HCT116 (cell line): ENCODE results near the gene ATP6V1B1. TPM values are rescaled to one million over a fixed set of nuclear protein-coding genes. Genes with fewer than 3 reads are reported as not detected.

Experiments used
- ATAC-seq: fragments of 200-7000 bp; cut with Tn5 transposase; 2 replicates; pipeline ENCODE4 v1.9.1; 2020; ENCODE audit warnings: mild to moderate bottlenecking, moderate library complexity
- BruUV-seq: library from RNA; stranded (reverse); fragments of 400-500 nt; replicated peaks from 2 replicates; lab custom pipeline; 2021; lab: Mats Ljungman, UMichigan
- CTCF ChIA-PET: fragments of 300-600 bp; sonication (Branson Sonifier 250); formaldehyde crosslinking; loops from one replicate; lab custom pipeline; 2021; ENCODE audit warnings: antibody characterized with exemption; lab: Charles Lee
- POLR2A ChIA-PET: fragments of 300-600, 350-600 bp; sonication (Branson Sonifier 250); formaldehyde crosslinking; loops from one replicate; lab custom pipeline; 2021; ENCODE audit warnings: antibody characterized with exemption; lab: Charles Lee
- RAD21 ChIA-PET, 2 experiments: fragments of 300-600 bp; sonication (Branson Sonifier 250); formaldehyde crosslinking; loops; one replicate each; lab custom pipeline; 2023; ENCODE audit warnings: low total read pairs in 2 of 2; ENCODE audit not compliant: uncharacterized antibody in 2 of 2, unreplicated experiment in 2 of 2, low non-redundant PET in 1 of 2; lab: Charles Lee
- DNase-seq: peaks from one replicate; pipeline ENCODE4 v3.0.0-alpha.2; 2010; ENCODE audit warnings: low read depth, low spot score
- H2AFZ ChIP-seq: fragments of 200-600 bp; shearing (Covaris generic), sonication (generic); 2 replicates; pipeline ENCODE4 v1.6.1; 2017; ENCODE audit warnings: low read depth, mixed run types, mixed read lengths, antibody characterized with exemption, low read length; ENCODE audit not compliant: poor library complexity, severe bottlenecking
- H3K27ac ChIP-seq: 2 replicates; pipeline ENCODE4 v1.5.1; 2012; ENCODE audit warnings: low read depth, low read length
- H3K27me3 ChIP-seq: fragments of 200-600 bp; sonication (generic); 2 replicates; pipeline ENCODE4 v1.6.1; 2016; ENCODE audit warnings: mixed run types, low read length, mixed read lengths; ENCODE audit not compliant: insufficient read depth
- H3K36me3 ChIP-seq, 2 experiments: fragments of 200-500 bp in 1 of 2; fragments of 200-600 bp in 1 of 2; sonication (Bioruptor generic) in 1 of 2; sonication (generic) in 1 of 2; 2 replicates each; pipeline versions ENCODE4 v1.5.1 to v1.6.1; 2014 to 2016; ENCODE audit warnings: low read length in 2 of 2, inconsistent platforms in 1 of 2, mixed read lengths in 1 of 2, mixed run types in 1 of 2; ENCODE audit not compliant: insufficient read depth in 2 of 2, control insufficient read depth in 1 of 2
- H3K4me1 ChIP-seq, 2 experiments: fragments of 200-600 bp in 1 of 2; sonication (generic) in 1 of 2; 2 replicates each; pipeline versions ENCODE4 v1.5.1 to v1.6.1; 2012 to 2017; ENCODE audit warnings: low read length in 2 of 2, inconsistent platforms in 1 of 2, mild to moderate bottlenecking in 1 of 2, mixed read lengths in 1 of 2, mixed run types in 1 of 2, moderate library complexity in 1 of 2; ENCODE audit not compliant: insufficient read depth in 2 of 2, control insufficient read depth in 1 of 2
- H3K4me2 ChIP-seq: fragments of 200-600 bp; sonication (generic); 2 replicates; pipeline ENCODE4 v1.6.1; 2017; ENCODE audit warnings: mixed run types, low read length, mixed read lengths
- H3K4me3 ChIP-seq, 2 experiments: fragments of 200-600 bp in 1 of 2; sonication (generic) in 1 of 2; replicated peaks in 1 of 2; 2 replicates each; pipeline ENCODE4 v1.5.1; 2011 to 2016; ENCODE audit warnings: low read length in 2 of 2, control low read depth in 1 of 2, low read depth in 1 of 2, mild to moderate bottlenecking in 1 of 2, mixed read lengths in 1 of 2, mixed run types in 1 of 2
- H3K79me2 ChIP-seq: fragments of 200-600 bp; sonication (generic); 2 replicates; pipeline ENCODE4 v1.6.1; 2017; ENCODE audit warnings: mild to moderate bottlenecking, mixed run types, low read length, moderate library complexity, mixed read lengths; ENCODE audit not compliant: insufficient read depth
- H3K9ac ChIP-seq: fragments of 200-600 bp; sonication (generic); 2 replicates; pipeline ENCODE4 v1.6.1; 2016; ENCODE audit warnings: low read length, mixed read lengths
- H3K9me2 ChIP-seq: fragments of 200-600 bp; sonication (generic), shearing (Covaris generic); 2 replicates; pipeline ENCODE4 v1.6.1; 2017; ENCODE audit warnings: mixed run types, mild to moderate bottlenecking, moderate library complexity; ENCODE audit not compliant: insufficient read depth
- H3K9me3 ChIP-seq, 2 experiments: fragments of 200-500 bp in 1 of 2; fragments of 200-600 bp in 1 of 2; sonication (Bioruptor generic) in 1 of 2; sonication (generic) in 1 of 2; 2 replicates each; pipeline ENCODE4 v1.6.1; 2014 to 2017; ENCODE audit warnings: low read length in 2 of 2, mixed read lengths in 2 of 2, inconsistent platforms in 1 of 2, low read depth in 1 of 2, mild to moderate bottlenecking in 1 of 2, mixed run types in 1 of 2, moderate library complexity in 1 of 2; ENCODE audit not compliant: control insufficient read depth in 1 of 2, insufficient read depth in 1 of 2
- H4K20me1 ChIP-seq: fragments of 200-600 bp; sonication (generic), shearing (Covaris generic); 2 replicates; pipeline ENCODE4 v1.6.1; 2017; ENCODE audit warnings: mixed run types, mild to moderate bottlenecking, moderate library complexity; ENCODE audit not compliant: insufficient read depth
- ATF3 ChIP-seq: IDR thresholded peaks from 2 replicates; pipeline ENCODE4 v1.6.1; 2012
- CBX3 ChIP-seq: IDR thresholded peaks from 2 replicates; pipeline ENCODE4 v1.6.1; 2012; ENCODE audit warnings: low read depth
- CTCF ChIP-seq, 3 experiments: fragments of 200-600 bp in 1 of 3; sonication (generic) in 1 of 3; IDR thresholded peaks in 2 of 3; conservative IDR thresholded peaks in 1 of 3; 2 replicates each; pipeline ENCODE4 v1.5.1; 2012 to 2017; ENCODE audit warnings: low read depth in 2 of 3, low read length in 2 of 3, antibody characterized with exemption in 1 of 3, borderline replicate concordance in 1 of 3, control low read depth in 1 of 3, mild to moderate bottlenecking in 1 of 3, mixed read lengths in 1 of 3, mixed run types in 1 of 3, moderate library complexity in 1 of 3; ENCODE audit not compliant: insufficient read depth in 1 of 3
- EZH2 ChIP-seq: fragments of 200-600 bp; sonication (generic); IDR thresholded peaks from 2 replicates; pipeline ENCODE4 v1.6.1; 2017; ENCODE audit warnings: antibody characterized with exemption, mixed run types
- EZH2phosphoT487 ChIP-seq: fragments of 200-600 bp; IDR thresholded peaks from 2 replicates; pipeline ENCODE4 v1.6.1; 2018; ENCODE audit warnings: antibody characterized with exemption, borderline replicate concordance
- POLR2A ChIP-seq: IDR thresholded peaks from 2 replicates; pipeline ENCODE4 v1.7.0; 2011; ENCODE audit warnings: borderline replicate concordance; ENCODE audit not compliant: insufficient read depth, insufficient read length; ENCODE audit errors: extremely low read depth
- POLR2AphosphoS5 ChIP-seq: IDR thresholded peaks from 2 replicates; pipeline ENCODE4 v1.6.1; 2011; ENCODE audit warnings: mild to moderate bottlenecking, low read depth, low read length, moderate library complexity
- REST ChIP-seq: IDR thresholded peaks from 2 replicates; pipeline ENCODE4 v1.6.1; 2012; ENCODE audit warnings: low read depth
- YY1 ChIP-seq: IDR thresholded peaks from 2 replicates; pipeline ENCODE4 v1.6.1; 2011; ENCODE audit warnings: low read length, low read depth, moderate library complexity, mild to moderate bottlenecking; ENCODE audit not compliant: insufficient replicate concordance; ENCODE audit errors: extremely low read depth
- intact Hi-C: fragments of 100-400 bp; cut with micrococcal nuclease; formaldehyde crosslinking; loops from 2 replicates; pipeline ENCODE4 v1.10.0; 2022
- total RNA-seq: library from RNA; stranded (reverse); gene quantifications from one replicate; pipeline ENCODE4 v1.2.1, GENCODE V29; 2021; ENCODE audit not compliant: unreplicated experiment

Gene ATP6V1B1
- total RNA-seq, 1 experiment from 2014 or later = 0.74 TPM

GRCh38 chr2:70898363-70899240 is 37.1 kb upstream of the ATP6V1B1 start:
- Histone ChIP-seq H3K9me2 (no peaks in the 10 kb centered on the region), H3K36me3 (no peaks in the 10 kb centered on the region), H3K79me2 (no peaks in the 10 kb centered on the region), H4K20me1 (no peaks in the 10 kb centered on the region), H3K4me3 (no peak overlapping the region), H3K9ac (no peak overlapping the region), H3K4me1 (no peaks in the 10 kb centered on the region; a peak in 1 of 4 replicates), H3K4me2 (no peak overlapping the region), H3K27ac (no peak overlapping the region), H3K9me3 (no peaks in the 10 kb centered on the region), H2AFZ (no peak overlapping the region), H3K27me3 (no peaks in the 10 kb centered on the region)
- ATAC-seq (no peak), DNase-seq (no peak)
- intact Hi-C loops = no loop called here
- RAD21 ChIA-PET = no interaction called here
- POLR2A ChIA-PET = no interaction called here
- TF ChIP-seq ATF3 (no peak), REST (no peak), POLR2AphosphoS5 (no peak), EZH2phosphoT487 (no peak), CBX3 (no peak), CTCF (IDR thresholded peaks at IDR 0.05 in 2 of 3, conservative IDR thresholded peaks at IDR 0.05 in 1 of 3; ENCODE audit: borderline replicate concordance in 1 of 3, insufficient read depth in 1 of 3, low read depth in 2 of 3, low read length in 2 of 3) (no peak), EZH2 (no peak), YY1 (no peak), POLR2A (no peak)
- CTCF ChIA-PET = no interaction called here
- BruUV-seq = no TSS peak
